ENCODE results near the gene SORT1.

DNA sequence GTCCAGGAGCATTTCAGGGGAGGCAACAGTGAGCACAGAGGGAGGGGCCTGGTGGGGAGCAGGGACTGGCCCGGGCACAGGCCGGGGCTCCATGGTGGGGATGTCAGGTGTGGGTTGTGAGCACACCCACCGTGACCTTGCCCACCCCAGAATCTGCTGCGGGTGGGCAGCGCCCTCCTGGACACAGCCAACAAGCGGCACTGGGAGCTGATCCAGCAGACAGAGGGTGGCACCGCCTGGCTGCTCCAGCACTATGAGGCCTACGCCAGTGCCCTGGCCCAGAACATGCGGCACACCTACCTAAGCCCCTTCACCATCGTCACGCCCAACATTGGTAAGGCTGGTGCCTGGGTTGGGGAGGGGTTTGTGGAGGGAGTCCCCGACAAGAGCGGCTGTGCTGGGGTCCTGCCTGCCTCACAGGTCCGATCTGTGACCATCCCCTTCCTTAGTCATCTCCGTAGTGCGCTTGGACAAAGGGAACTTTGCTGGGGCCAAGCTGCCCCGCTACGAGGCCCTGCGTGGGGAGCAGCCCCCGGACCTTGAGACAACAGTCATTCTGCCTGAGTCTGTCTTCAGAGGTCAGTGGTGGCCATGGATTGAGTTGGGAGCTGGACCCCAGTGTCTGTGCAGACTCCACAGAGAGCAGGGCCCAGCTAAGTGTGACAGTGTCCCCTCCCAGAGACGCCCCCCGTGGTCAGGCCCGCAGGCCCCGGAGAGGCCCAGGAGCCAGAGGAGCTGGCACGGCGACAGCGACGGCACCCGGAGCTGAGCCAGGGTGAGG lies 129.1 kb downstream of the SORT1 start:
- TF ChIP-seq, protein P1, sequence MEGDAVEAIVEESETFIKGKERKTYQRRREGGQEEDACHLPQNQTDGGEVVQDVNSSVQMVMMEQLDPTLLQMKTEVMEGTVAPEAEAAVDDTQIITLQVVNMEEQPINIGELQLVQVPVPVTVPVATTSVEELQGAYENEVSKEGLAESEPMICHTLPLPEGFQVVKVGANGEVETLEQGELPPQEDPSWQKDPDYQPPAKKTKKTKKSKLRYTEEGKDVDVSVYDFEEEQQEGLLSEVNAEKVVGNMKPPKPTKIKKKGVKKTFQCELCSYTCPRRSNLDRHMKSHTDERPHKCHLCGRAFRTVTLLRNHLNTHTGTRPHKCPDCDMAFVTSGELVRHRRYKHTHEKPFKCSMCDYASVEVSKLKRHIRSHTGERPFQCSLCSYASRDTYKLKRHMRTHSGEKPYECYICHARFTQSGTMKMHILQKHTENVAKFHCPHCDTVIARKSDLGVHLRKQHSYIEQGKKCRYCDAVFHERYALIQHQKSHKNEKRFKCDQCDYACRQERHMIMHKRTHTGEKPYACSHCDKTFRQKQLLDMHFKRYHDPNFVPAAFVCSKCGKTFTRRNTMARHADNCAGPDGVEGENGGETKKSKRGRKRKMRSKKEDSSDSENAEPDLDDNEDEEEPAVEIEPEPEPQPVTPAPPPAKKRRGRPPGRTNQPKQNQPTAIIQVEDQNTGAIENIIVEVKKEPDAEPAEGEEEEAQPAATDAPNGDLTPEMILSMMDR (IDR thresholded peaks at IDR 0.05): no peak
- TF ChIP-seq POLR2A (IDR thresholded peaks at IDR 0.05) (no peak), POLR2AphosphoS5 (IDR thresholded peaks at IDR 0.05) (no peak)
